Upper lobe of right lung (tissue), 1 donor: ENCODE data around the gene TANC2. TPM values are rescaled to one million over a fixed set of nuclear protein-coding genes. Genes with fewer than 3 reads are reported as not detected.

Source experiments
- ATAC-seq: fragments of 200-7000 bp; cut with Tn5 transposase; one replicate; pipeline ENCODE4 v1.9.1; 2020; ENCODE audit warnings: mild to moderate bottlenecking, moderate library complexity
- DNase-seq: peaks from one replicate; pipeline ENCODE4 v3.0.0-alpha.2; 2020
- H3K27ac ChIP-seq: fragments of 200-600 bp; one replicate; pipeline ENCODE4 v1.8.0; 2022
- H3K27me3 ChIP-seq: fragments of 200-600 bp; one replicate; pipeline ENCODE4 v1.8.0; 2022; ENCODE audit warnings: mild to moderate bottlenecking
- H3K36me3 ChIP-seq: fragments of 200-600 bp; one replicate; pipeline ENCODE4 v1.8.0; 2022
- H3K4me1 ChIP-seq: fragments of 200-600 bp; one replicate; pipeline ENCODE4 v1.8.0; 2022
- H3K4me3 ChIP-seq: fragments of 200-600 bp; one replicate; pipeline ENCODE4 v1.8.0; 2022; ENCODE audit warnings: mild to moderate bottlenecking
- H3K9me3 ChIP-seq: fragments of 200-600 bp; one replicate; pipeline ENCODE4 v1.8.0; 2022
- intact Hi-C: fragments of 100-400 bp; cut with DNase I; formaldehyde crosslinking; loops from one replicate; pipeline ENCODE4 v1.11.0; 2022
- total RNA-seq: library from RNA; stranded (reverse); fragmentation: NEBNext Ultra II Directional; extraction: Animal tissue kit (Norgen Biotek cat#: 25700); gene quantifications from one replicate; pipeline ENCODE4 v1.2.1, GENCODE V29; 2021
- TF ChIP-seq, protein P1 (sequence below): fragments of 200-600 bp; IDR thresholded peaks from one replicate; pipeline ENCODE4 v1.8.0; 2022; ENCODE audit warnings: antibody characterized with exemption
- donor health status: DM: no; HTN: yes; CAD: no; lungs with severe emphysema.

Gene TANC2
- total RNA-seq, 1 donor from 2014 or later: 114 TPM

GRCh38 chr17:62923258-62924150 is 42.5 kb upstream of the TANC2 start:
- H3K27ac ChIP-seq: no peak overlapping the region
- H3K27me3 ChIP-seq: no peaks in the 10 kb centered on the region
- H3K36me3 ChIP-seq: no peaks in the 10 kb centered on the region
- no peaks in the 10 kb centered on the region for H3K9me3 ChIP-seq
- H3K4me1 ChIP-seq: peaks cover 5% of the 10 kb centered on the region
- no peak for DNase-seq
- TF ChIP-seq, protein P1, sequence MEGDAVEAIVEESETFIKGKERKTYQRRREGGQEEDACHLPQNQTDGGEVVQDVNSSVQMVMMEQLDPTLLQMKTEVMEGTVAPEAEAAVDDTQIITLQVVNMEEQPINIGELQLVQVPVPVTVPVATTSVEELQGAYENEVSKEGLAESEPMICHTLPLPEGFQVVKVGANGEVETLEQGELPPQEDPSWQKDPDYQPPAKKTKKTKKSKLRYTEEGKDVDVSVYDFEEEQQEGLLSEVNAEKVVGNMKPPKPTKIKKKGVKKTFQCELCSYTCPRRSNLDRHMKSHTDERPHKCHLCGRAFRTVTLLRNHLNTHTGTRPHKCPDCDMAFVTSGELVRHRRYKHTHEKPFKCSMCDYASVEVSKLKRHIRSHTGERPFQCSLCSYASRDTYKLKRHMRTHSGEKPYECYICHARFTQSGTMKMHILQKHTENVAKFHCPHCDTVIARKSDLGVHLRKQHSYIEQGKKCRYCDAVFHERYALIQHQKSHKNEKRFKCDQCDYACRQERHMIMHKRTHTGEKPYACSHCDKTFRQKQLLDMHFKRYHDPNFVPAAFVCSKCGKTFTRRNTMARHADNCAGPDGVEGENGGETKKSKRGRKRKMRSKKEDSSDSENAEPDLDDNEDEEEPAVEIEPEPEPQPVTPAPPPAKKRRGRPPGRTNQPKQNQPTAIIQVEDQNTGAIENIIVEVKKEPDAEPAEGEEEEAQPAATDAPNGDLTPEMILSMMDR: no peak
- H3K4me3 ChIP-seq: no peak overlapping the region
- intact Hi-C loops: no loop called here
- peak; percentile 71 for ATAC-seq

DNA sequence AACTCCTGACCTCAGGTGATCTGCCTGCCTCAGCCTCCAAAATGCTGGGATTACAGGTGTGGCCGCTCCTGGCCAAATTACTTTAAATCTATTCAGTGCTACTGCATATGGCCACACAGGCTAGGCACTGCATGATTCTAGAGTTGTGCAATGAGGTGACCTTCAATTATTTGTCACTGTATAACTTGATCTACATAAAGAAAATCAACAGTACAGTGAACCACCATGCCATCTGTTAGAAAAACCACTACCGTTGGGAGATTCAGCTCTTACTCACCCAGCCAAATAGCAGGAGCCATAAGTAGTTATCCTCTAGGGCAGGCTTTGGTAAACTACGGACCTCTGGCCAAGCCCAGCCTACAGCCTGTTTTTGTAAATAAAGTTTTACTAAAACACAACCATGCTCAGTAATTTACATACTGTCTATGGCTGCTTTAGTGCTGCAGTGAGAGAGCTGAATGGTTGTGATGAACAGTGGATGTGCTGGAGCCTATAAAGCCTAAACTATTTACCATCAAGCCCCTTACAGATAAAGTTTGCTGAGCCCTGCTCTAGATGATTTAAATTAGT is 40.7 kb upstream of the TANC2 start:
- intact Hi-C loops: no loop called here
- TF ChIP-seq, protein P1: no peak
- H3K27me3 ChIP-seq: no peaks in the 10 kb centered on the region
- peaks cover 5% of the 10 kb centered on the region for H3K4me1 ChIP-seq
- DNase-seq: no peak
- no peak for ATAC-seq
- H3K36me3 ChIP-seq: no peaks in the 10 kb centered on the region
- no peaks in the 10 kb centered on the region for H3K9me3 ChIP-seq
- no peak overlapping the region for H3K4me3 ChIP-seq
- no peak overlapping the region for H3K27ac ChIP-seq

- Histone ChIP-seq H3K4me3 (no peak overlapping the region), H3K36me3 (no peaks in the 10 kb centered on the region), H3K9me3 (no peaks in the 10 kb centered on the region), H3K27me3 (no peaks in the 10 kb centered on the region), H3K4me1 (peaks cover 5% of the 10 kb centered on the region), H3K27ac (no peak overlapping the region)
- no peak for DNase-seq
- ATAC-seq: no peak
- intact Hi-C loops: no loop called here
- TF ChIP-seq, protein P1: no peak
Observed at GRCh38 chr17:62927083-62927482, 39.0 kb upstream of the TANC2 start.

- Histone ChIP-seq H3K4me3 (no peak overlapping the region), H3K27ac (no peak overlapping the region), H3K9me3 (no peaks in the 10 kb centered on the region), H3K4me1 (no peaks in the 10 kb centered on the region), H3K27me3 (no peaks in the 10 kb centered on the region), H3K36me3 (no peaks in the 10 kb centered on the region)
- DNase-seq (no peak), ATAC-seq (no peak)
- TF ChIP-seq, protein P1: no peak
- intact Hi-C loops: no loop called here
Observed at GRCh38 chr17:62929320-62929719, 36.7 kb upstream of the TANC2 start.

DNA sequence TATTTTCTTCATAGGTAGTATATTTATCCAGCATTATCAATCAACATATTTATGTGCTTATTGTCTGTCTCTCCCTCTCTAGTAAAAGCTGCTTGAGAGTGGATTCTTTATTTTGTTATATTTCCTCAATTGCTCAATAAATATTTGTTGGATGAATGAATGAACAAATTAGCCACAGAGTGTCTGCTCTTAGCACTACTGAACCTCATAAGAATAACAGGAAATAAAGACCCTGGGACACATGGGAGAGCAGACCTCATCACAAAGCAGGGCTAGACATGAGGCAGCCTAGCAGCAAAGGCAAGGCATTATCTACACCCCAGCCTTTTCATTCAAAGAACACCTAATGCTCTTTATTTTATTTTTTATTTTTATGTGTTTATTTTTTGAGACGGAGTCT is 34.9 kb upstream of the TANC2 start:
- no peaks in the 10 kb centered on the region for H3K9me3 ChIP-seq
- H3K27ac ChIP-seq: no peak overlapping the region
- ATAC-seq (no peak), DNase-seq (no peak)
- no peak overlapping the region for H3K4me3 ChIP-seq
- no peaks in the 10 kb centered on the region for H3K36me3 ChIP-seq
- intact Hi-C loops: no loop called here
- TF ChIP-seq, protein P1: no peak
- no peaks in the 10 kb centered on the region for H3K4me1 ChIP-seq
- H3K27me3 ChIP-seq: no peaks in the 10 kb centered on the region
